Skeletal muscle tissue (tissue), 4 donors: ENCODE measurements around the gene ZCCHC24. TPM values are rescaled to one million over a fixed set of nuclear protein-coding genes. Genes with fewer than 3 reads are reported as not detected.

ENCODE experiments used
- H3K27ac ChIP-seq: one replicate; pipeline ENCODE4 v1.7.0; 2013; ENCODE audit warnings: mild to moderate bottlenecking, low read depth, low read length, inconsistent platforms
- H3K27me3 ChIP-seq, 3 donors: one replicate each; pipeline ENCODE4 v1.7.0; 2013; ENCODE audit warnings: low read length in 3 of 3; ENCODE audit not compliant: control insufficient read depth in 3 of 3, insufficient read depth in 3 of 3
- H3K36me3 ChIP-seq, 3 donors: one replicate each; pipeline ENCODE4 v1.7.0; 2013; ENCODE audit warnings: low read length in 3 of 3; ENCODE audit not compliant: control insufficient read depth in 3 of 3, insufficient read depth in 3 of 3
- H3K4me1 ChIP-seq, 3 donors: one replicate each; pipeline ENCODE4 v1.7.0; 2013; ENCODE audit warnings: low read length in 3 of 3, mild to moderate bottlenecking in 3 of 3; ENCODE audit not compliant: control insufficient read depth in 3 of 3, insufficient read depth in 3 of 3
- H3K4me3 ChIP-seq, 3 donors: one replicate each; pipeline ENCODE4 v1.7.0; 2013; ENCODE audit warnings: low read length in 3 of 3
- H3K9ac ChIP-seq, 3 donors: one replicate each; pipeline ENCODE4 v1.7.0; 2013; ENCODE audit warnings: low read length in 3 of 3, mild to moderate bottlenecking in 3 of 3, moderate library complexity in 2 of 3, low read depth in 1 of 3
- H3K9me3 ChIP-seq, 3 donors: one replicate each; pipeline ENCODE4 v1.7.0; 2013; ENCODE audit warnings: low read length in 3 of 3; ENCODE audit not compliant: control insufficient read depth in 3 of 3
- total RNA-seq: library from RNA; depleted of rRNA; stranded (reverse); fragments of >200 nt; gene quantifications from one replicate; pipeline ENCODE4 v1.2.3, GENCODE V29; 2014
- donor health status: Osteomylitis.

ZCCHC24 gene
- total RNA-seq, 1 donor from 2014 or later: 20.9 TPM

DNA sequence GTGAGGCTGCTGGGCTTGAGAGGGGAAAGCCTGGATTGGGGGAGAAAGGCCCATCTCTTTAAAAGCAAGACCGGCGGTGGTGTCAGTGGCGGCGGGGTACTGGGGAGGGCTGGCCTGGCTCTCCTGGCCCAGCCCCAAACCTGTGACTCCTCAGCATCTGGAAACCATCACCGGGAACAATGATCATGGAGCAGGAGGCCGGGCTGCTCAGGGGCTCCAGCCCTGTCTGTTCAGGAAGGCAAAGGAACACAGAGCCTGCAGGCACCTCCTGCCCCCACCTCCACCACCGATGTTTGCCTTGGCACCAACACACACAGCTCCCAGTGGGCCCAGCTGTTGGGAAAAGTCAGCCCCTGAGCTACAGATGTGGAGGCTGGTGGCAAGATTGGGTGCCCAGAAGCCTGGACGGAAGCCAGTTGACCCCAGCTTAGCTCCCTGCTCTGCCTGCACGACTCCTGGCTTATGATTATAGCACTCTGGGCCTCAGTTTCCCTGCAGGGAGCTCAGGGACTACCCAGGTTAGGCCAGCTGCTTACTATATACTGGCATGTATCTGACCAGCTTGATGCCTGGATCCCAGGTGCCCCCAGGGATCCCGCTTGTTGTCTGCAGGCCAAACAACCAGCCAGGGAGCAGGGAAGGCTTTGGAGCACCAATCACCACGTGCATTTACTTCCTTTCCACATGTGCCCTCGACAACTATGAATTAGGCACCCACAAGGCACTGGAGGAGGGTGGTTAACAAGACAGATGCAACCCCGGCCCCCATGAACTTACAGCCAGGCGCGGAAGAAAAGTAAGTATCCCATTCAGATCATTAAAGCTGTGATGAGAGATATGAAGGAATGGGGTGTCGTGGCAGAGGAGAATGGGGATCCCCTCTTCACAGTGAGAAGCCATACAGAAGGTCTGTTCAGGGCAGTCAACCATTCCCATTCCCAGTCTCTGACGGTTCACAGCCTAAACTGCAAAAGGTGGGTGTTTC lies 37.3 kb downstream of the ZCCHC24 start:
- peak overlapping the region in 1 of 3 donors; percentile 27 for H3K4me3 ChIP-seq
- no peaks in the 10 kb centered on the region for H3K9me3 ChIP-seq
- H3K27me3 ChIP-seq: no peaks in the 10 kb centered on the region
- H3K27ac ChIP-seq: peak overlapping the region; percentile 41
- peak overlapping the region in 2 of 3 donors; percentile 27 to 68 for H3K9ac ChIP-seq
- peaks cover 0 to 5% (median 0%) of the 10 kb centered on the region in 3 donors for H3K36me3 ChIP-seq
- no peaks in the 10 kb centered on the region for H3K4me1 ChIP-seq

DNA sequence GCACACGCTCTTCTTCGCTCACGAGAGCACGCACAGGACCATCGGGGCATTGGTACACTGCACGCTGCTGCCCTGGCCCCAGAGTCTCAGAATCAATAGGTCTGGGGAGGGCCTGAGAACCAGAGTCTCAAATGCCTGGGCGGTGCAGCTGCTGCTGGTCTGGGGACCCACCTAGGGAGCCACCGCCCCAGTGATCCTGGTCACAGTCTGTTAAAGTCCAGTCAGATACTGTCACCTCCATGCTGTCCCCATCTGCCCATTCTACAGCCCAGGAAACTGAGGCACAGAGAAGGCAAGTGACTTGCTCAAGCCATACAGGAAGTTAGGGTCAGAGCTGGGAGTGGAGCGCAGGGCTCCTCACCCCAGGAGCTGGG lies 38.0 kb downstream of the ZCCHC24 start:
- H3K27ac ChIP-seq: peak overlapping the region; percentile 41
- H3K4me1 ChIP-seq: no peaks in the 10 kb centered on the region
- peak overlapping the region in 1 of 3 donors; percentile 25 for H3K9ac ChIP-seq
- H3K9me3 ChIP-seq: no peaks in the 10 kb centered on the region
- H3K4me3 ChIP-seq: no peak overlapping the region
- H3K36me3 ChIP-seq: peaks cover 0 to 5% (median 0%) of the 10 kb centered on the region in 3 donors
- H3K27me3 ChIP-seq: no peaks in the 10 kb centered on the region

DNA sequence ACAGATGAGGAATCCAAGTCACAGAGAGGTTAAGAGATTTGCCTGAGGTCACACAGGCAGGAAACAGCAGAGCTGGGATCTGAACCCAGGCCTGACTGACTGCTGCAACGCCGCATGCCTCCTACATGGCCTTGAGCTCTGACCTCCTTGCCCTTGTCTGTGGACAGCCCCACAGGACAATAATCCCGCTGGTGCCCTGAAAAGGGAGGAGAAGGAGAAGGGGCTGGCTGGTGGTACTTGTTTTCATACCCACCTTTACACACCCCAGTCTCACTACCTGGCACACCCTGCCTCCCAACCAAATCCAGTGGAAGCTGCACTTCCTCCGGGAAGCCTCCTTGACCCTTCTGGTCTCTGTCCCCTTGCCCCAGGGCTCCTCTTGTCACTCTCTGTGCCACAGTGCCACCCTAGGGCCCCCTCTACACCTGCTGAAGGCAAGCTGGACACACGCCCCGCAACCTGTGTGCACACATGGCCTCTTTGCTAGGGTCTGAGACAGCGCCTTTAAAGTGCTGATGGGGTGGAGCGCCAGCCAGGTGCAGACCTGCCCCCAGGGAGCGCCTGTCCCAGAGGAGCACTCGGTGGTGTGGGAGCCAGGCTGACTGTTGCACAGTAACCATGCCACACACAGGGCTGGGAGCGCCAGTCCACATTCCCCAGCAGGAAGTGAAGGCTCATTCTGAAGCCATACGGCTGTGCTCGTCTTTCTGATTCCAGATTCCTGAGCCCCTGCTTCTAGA lies 38.6 kb downstream of the ZCCHC24 start:
- H3K27ac ChIP-seq: peak overlapping the region; percentile 79
- H3K4me1 ChIP-seq: peaks cover 0 to 3% (median 2%) of the 10 kb centered on the region in 3 donors
- H3K9me3 ChIP-seq: no peaks in the 10 kb centered on the region
- peaks cover 0 to 2% (median 0%) of the 10 kb centered on the region in 3 donors for H3K36me3 ChIP-seq
- H3K4me3 ChIP-seq: no peak overlapping the region
- no peaks in the 10 kb centered on the region for H3K27me3 ChIP-seq
- peak overlapping the region in 1 of 3 donors; percentile 60 for H3K9ac ChIP-seq

DNA sequence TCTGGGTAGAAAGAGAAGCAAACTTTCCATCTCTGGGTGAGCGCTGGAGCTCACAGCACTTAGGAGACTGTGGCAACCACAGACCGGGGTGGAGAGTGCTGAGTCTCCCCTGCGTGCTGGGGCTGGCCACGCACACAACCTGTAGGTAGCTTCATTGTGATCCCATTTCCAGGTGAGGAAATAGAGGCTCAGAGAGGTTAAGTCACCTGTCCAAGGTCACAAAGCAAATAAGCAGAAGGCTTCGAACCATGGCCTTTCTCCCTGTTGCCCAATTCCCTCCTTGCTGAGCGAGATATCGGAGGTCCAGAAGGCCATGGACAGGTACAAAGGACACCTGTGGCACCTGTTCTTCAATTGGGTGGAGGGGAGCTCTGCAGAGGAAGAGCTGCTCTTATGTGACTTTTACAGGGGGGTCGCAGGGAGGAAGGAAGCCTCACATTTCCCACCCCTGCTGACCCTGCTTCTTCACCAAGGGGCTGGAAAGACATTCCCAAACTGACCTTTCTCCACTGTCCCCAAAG lies 39.4 kb downstream of the ZCCHC24 start:
- Histone ChIP-seq H3K27ac (peak overlapping the region; percentile 79), H3K9ac (peak overlapping the region; percentile 10 to 60 (median 30)), H3K27me3 (no peaks in the 10 kb centered on the region), H3K9me3 (no peaks in the 10 kb centered on the region), H3K4me3 (peak overlapping the region in 1 of 3 donors; percentile 5), H3K36me3 (peaks cover 0 to 2% (median 0%) of the 10 kb centered on the region in 3 donors), H3K4me1 (peaks cover 0 to 11% (median 10%) of the 10 kb centered on the region in 3 donors)

DNA sequence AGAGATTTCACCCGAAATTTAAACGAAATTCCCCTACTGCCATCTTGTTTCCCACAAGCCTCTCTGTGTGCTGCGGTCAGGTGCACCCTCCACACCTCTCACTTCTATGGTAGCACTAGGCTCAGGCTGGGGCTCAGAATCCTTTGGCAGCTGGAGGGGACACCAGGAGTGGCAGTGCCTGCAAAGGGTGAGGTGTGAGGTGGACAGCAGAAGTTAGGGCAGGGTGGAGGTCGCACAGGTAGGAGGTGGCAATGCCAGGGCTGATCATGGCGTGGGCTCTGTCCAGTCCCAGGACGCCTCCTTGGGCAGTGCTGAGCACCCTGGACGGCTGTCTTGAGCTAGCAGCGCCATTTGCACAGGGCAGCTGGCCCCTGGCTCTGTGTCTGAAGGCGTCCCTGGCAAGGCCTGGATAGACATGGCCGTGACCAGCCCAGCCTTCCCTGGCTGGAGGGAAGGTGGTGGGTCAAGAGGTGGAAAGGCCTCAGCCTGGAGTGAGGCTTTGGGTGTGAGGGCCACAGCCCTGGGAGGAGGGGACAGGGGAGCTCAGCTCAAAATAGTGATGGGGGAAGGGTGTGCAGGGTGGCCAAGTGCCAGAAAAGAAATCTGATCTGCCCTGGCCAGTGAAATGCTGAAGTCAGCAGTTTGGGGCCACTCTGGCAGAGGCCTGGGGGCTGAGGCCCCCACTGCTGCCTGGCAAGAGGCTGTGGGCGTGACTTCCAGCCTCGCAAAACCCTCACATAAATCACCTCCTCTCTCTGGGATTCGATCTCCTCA lies 40.0 kb downstream of the ZCCHC24 start:
- peak overlapping the region; percentile 79 for H3K27ac ChIP-seq
- H3K4me1 ChIP-seq: peaks cover 0 to 18% (median 17%) of the 10 kb centered on the region in 3 donors
- no peaks in the 10 kb centered on the region for H3K27me3 ChIP-seq

DNA sequence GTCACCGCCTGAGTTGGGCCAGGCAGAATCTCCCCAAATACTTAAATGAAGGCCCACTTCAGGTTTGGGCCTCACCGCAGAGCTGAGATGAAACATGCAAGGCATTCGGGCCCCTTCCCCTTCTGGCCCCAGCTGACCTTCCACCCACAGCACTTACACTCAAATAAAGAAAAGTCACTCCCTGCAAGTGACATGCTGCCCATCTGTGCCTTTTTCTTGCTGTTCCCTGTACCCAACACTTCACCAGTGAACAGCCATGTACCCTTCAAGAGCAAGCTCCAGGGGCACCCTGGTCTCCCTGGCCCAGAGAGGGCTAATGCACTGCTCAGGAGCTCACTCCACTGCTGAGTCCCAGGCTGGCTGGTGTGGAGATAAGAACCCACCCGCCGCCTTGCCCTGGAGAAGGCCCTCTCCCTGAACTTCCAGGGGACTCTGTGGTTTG lies 40.7 kb downstream of the ZCCHC24 start:
- H3K27me3 ChIP-seq: no peaks in the 10 kb centered on the region
- H3K4me3 ChIP-seq: peak overlapping the region in 2 of 3 donors; percentile 27 to 33
- peak overlapping the region; percentile 79 for H3K27ac ChIP-seq
- H3K36me3 ChIP-seq: peaks cover 0 to 2% (median 0%) of the 10 kb centered on the region in 3 donors
- H3K9ac ChIP-seq: peak overlapping the region in 1 of 3 donors; percentile 26
- peaks cover 0 to 24% (median 24%) of the 10 kb centered on the region in 3 donors for H3K4me1 ChIP-seq
- H3K9me3 ChIP-seq: no peaks in the 10 kb centered on the region

More for the DNA sequence above, 40.0 kb downstream of the ZCCHC24 start:
- peak overlapping the region; percentile 10 to 60 (median 30) for H3K9ac ChIP-seq
- H3K9me3 ChIP-seq: no peaks in the 10 kb centered on the region
- H3K4me3 ChIP-seq: peak overlapping the region in 1 of 3 donors; percentile 45
- H3K36me3 ChIP-seq: peaks cover 0 to 2% (median 0%) of the 10 kb centered on the region in 3 donors

DNA sequence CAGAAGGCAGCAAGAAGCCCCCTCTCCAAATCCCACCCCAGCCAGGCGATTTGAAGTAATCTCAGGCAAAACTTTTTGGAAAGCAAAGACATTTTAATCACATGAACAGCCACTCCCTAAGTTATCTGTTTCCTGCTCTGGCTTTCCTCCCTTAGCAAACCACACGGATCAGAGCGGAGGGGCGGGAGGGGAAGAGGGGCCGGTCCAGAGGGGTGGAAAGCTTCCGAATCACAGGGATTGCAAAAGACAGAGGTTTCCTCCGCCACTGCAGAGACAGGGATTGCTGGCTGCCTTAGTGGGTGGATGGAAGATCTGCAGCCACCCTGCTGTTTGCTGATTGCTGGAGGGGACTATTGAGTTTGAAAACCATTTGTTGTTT lies 41.2 kb downstream of the ZCCHC24 start:
- peaks cover 0 to 29% (median 28%) of the 10 kb centered on the region in 3 donors for H3K4me1 ChIP-seq
- H3K27ac ChIP-seq: peak overlapping the region; percentile 79
- peaks cover 0 to 2% (median 0%) of the 10 kb centered on the region in 3 donors for H3K36me3 ChIP-seq
- no peaks in the 10 kb centered on the region for H3K9me3 ChIP-seq
- peak overlapping the region in 2 of 3 donors; percentile 27 to 33 for H3K4me3 ChIP-seq
- peak overlapping the region in 1 of 3 donors; percentile 60 for H3K9ac ChIP-seq
- H3K27me3 ChIP-seq: no peaks in the 10 kb centered on the region

DNA sequence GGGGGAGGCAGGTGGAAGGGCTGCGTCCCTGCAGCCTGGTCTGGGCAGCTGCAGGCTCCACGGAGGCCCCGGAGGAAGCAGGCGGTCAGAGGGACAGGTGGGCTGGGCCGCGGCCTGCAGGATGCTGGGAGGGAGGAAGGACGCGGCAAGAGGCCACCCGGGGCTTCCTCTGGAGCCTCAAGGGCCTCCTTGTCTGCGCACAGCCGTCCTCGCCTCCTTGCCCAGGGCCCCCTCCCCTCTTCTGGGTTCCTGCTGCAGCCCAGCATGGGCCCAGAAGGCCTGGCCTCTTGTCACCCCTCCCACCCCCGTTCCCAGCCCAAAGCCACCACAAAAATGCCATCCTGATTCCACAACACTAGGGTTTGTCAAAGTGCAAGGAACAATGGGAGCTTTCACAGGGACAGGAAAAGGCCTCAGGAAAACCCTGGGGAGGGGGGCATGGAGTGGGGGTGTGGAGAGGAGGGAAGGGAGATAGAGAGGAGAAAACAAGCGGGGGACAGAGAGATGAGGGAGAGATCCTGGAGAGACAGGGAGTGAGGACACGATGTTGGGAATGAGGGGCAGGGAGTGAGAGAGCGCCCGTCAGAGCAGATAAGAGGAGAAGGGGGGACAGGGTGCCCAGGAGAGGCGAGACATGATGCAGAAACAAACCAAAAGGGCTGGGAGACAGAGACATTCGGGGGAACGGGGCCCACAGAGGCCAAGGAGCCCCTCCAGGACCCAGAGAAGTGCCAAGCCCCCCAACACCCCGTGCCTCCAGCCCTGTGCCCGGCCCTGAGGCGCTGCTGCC lies 41.8 kb downstream of the ZCCHC24 start:
- Histone ChIP-seq H3K4me1 (peaks cover 0 to 35% (median 34%) of the 10 kb centered on the region in 3 donors), H3K36me3 (peaks cover 0 to 2% (median 0%) of the 10 kb centered on the region in 3 donors), H3K27ac (peak overlapping the region; percentile 79), H3K27me3 (no peaks in the 10 kb centered on the region), H3K9ac (peak overlapping the region; percentile 7 to 60 (median 17)), H3K4me3 (peak overlapping the region in 2 of 3 donors; percentile 13 to 28), H3K9me3 (no peaks in the 10 kb centered on the region)
